VCaP (cell line): ENCODE measurements around the gene LNX1.

ENCODE experiments used
- H3K27ac ChIP-seq: fragments of 450-650 bp; 2 replicates; pipeline ENCODE4 v1.5.1; 2017
- TF ChIP-seq, protein P1 (sequence below): fragments of 450-650 bp; conservative IDR thresholded peaks from 2 replicates; pipeline ENCODE4 v1.5.1; 2017; ENCODE audit warnings: mild to moderate bottlenecking, moderate library complexity

Gene LNX1

GRCh38 chr4:53599632-53600031 lies 8.3 kb upstream of the LNX1 start:
- H3K27ac ChIP-seq, result peak overlapping the region; percentile 70
- TF ChIP-seq, protein P1, sequence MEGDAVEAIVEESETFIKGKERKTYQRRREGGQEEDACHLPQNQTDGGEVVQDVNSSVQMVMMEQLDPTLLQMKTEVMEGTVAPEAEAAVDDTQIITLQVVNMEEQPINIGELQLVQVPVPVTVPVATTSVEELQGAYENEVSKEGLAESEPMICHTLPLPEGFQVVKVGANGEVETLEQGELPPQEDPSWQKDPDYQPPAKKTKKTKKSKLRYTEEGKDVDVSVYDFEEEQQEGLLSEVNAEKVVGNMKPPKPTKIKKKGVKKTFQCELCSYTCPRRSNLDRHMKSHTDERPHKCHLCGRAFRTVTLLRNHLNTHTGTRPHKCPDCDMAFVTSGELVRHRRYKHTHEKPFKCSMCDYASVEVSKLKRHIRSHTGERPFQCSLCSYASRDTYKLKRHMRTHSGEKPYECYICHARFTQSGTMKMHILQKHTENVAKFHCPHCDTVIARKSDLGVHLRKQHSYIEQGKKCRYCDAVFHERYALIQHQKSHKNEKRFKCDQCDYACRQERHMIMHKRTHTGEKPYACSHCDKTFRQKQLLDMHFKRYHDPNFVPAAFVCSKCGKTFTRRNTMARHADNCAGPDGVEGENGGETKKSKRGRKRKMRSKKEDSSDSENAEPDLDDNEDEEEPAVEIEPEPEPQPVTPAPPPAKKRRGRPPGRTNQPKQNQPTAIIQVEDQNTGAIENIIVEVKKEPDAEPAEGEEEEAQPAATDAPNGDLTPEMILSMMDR, result no peak

DNA sequence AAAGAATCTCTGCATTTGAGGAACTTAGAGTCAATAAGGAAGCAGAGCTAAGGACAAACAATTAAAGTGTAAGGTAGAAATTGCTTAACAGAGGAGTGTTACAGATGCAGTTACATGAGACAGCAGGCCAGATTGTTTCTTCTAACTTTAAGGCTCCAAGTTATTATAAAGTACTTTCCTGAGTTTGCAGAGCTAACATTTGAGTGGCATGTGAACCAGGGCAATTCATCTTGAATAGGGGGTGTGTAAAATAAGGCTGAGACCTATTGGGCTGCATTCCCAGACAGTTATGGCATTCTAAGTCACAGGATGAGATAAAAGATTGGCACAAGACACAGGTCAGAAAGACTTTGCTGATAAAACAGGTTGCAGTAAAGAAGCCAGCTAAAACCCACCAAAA lies 7.6 kb upstream of the LNX1 start:
- TF ChIP-seq, protein P1, result no peak

GRCh38 chr4:53598483-53598882 lies 7.2 kb upstream of the LNX1 start:
- TF ChIP-seq, protein P1, result no peak
- peak overlapping the region; percentile 70 for H3K27ac ChIP-seq

More for the DNA sequence above, 7.6 kb upstream of the LNX1 start:
- peak overlapping the region; percentile 70 for H3K27ac ChIP-seq

GRCh38 chr4:53596901-53597300 lies 5.6 kb upstream of the LNX1 start:
- H3K27ac ChIP-seq, result no peak overlapping the region; the same call in 1 of the 2 replicates
- TF ChIP-seq, protein P1, result no peak

DNA sequence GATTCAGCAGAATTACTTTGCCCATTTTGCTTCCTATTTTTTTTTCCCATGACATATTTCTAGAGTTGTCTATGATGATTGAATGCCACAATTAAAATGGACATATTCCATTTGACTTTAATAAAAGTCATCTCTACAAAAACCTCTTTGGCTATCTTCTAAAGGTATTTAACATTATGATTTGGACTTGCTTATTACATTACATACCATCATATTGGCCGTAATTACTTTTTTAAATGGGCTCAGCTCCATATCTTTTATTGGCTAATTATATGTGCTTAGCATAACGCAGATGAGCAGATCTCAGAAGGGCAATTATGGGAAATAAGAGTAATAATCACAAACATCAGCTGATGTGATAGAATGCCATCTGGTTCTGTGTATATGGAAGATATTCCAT lies 4.5 kb upstream of the LNX1 start:
- H3K27ac ChIP-seq, result no peak overlapping the region
- TF ChIP-seq, protein P1, result no peak

DNA sequence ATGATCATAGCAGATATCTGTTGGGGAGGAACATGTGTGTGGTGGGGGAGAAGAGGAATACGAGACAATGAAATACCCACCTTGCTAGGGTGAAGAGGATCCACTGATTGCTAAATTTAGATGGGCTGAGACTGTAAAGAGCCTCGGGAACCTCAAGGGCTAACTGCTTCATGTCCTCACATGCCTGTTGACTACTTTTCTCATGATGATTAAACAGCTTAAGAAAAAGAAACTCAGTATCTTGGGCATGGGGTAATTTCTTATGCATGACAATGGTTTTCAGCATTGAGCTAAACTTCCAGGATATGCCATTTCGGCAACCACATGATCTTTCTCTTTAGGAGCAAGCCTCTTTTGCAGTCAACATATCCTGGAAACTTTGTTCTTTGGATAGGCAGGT lies 3.9 kb upstream of the LNX1 start:
- no peak overlapping the region for H3K27ac ChIP-seq
- TF ChIP-seq, protein P1, result no peak

DNA sequence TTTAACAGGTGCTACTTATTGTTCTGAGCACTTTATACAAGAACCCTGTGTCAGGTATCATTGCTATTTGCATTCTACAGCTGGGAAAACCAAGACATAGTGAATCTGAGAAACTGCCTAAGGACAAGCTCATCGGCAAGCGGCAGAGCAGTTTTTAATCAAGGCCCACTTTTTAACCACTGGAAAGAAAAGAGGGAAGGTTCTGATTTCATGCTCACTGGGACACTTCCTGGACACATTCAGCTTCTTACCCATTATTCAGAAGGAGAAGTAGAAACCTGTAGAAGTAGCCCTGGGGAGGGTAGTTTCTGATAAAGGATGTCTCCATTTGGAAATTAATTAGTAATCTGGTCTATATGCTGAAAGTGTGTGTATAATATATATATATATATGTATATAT lies 2.5 kb upstream of the LNX1 start:
- no peak overlapping the region for H3K27ac ChIP-seq
- TF ChIP-seq, protein P1, result no peak
